NT2/D1 (cell line): ENCODE results near the gene PI4K2A.

ENCODE experiments used
- SUZ12 ChIP-seq: IDR thresholded peaks from 2 replicates; pipeline ENCODE4 v1.6.1; 2011; ENCODE audit not compliant: insufficient read length, insufficient read depth; ENCODE audit errors: extremely low read depth
- ZNF274 ChIP-seq: IDR thresholded peaks from 2 replicates; pipeline ENCODE4 v1.6.1; 2011; ENCODE audit warnings: mild to moderate bottlenecking, low read depth, low read length

GRCh38 chr10:97711640-97712572 lies 71.4 kb downstream of the PI4K2A start:
- TF ChIP-seq SUZ12 = no peak
- no peak for TF ChIP-seq ZNF274
